Retinal pigment epithelial cell (primary cell): ENCODE results near the gene SEMA4B.

Experiments used
- DNase-seq: peaks from one replicate; pipeline ENCODE4 v3.0.0-alpha.2; 2010; ENCODE audit warnings: low read depth
- H3K4me3 ChIP-seq: 2 replicates; pipeline ENCODE4 v1.5.1; 2011; ENCODE audit warnings: mild to moderate bottlenecking, low read length, control low read depth, moderate library complexity
- TF ChIP-seq, protein P1 (sequence below): conservative IDR thresholded peaks from 2 replicates; pipeline ENCODE4 v1.5.1; 2011; ENCODE audit warnings: low read depth, low read length, control low read depth, inconsistent platforms

Gene SEMA4B, protein sequence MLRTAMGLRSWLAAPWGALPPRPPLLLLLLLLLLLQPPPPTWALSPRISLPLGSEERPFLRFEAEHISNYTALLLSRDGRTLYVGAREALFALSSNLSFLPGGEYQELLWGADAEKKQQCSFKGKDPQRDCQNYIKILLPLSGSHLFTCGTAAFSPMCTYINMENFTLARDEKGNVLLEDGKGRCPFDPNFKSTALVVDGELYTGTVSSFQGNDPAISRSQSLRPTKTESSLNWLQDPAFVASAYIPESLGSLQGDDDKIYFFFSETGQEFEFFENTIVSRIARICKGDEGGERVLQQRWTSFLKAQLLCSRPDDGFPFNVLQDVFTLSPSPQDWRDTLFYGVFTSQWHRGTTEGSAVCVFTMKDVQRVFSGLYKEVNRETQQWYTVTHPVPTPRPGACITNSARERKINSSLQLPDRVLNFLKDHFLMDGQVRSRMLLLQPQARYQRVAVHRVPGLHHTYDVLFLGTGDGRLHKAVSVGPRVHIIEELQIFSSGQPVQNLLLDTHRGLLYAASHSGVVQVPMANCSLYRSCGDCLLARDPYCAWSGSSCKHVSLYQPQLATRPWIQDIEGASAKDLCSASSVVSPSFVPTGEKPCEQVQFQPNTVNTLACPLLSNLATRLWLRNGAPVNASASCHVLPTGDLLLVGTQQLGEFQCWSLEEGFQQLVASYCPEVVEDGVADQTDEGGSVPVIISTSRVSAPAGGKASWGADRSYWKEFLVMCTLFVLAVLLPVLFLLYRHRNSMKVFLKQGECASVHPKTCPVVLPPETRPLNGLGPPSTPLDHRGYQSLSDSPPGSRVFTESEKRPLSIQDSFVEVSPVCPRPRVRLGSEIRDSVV

GRCh38 chr15:90201130-90201943, at the start of gene SEMA4B:
Gene SEMA4B (plus strand): TSS chr15:90201330. CDS start chr15:90201579, 249 bp downstream.
- TF ChIP-seq, protein P1, sequence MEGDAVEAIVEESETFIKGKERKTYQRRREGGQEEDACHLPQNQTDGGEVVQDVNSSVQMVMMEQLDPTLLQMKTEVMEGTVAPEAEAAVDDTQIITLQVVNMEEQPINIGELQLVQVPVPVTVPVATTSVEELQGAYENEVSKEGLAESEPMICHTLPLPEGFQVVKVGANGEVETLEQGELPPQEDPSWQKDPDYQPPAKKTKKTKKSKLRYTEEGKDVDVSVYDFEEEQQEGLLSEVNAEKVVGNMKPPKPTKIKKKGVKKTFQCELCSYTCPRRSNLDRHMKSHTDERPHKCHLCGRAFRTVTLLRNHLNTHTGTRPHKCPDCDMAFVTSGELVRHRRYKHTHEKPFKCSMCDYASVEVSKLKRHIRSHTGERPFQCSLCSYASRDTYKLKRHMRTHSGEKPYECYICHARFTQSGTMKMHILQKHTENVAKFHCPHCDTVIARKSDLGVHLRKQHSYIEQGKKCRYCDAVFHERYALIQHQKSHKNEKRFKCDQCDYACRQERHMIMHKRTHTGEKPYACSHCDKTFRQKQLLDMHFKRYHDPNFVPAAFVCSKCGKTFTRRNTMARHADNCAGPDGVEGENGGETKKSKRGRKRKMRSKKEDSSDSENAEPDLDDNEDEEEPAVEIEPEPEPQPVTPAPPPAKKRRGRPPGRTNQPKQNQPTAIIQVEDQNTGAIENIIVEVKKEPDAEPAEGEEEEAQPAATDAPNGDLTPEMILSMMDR: no peak
- DNase-seq: no peak
- peak within 1 kb of the TSS; percentile 79 for H3K4me3 ChIP-seq

- TF ChIP-seq, protein P1: no peak
- DNase-seq: no peak
- no peak overlapping the region for H3K4me3 ChIP-seq
These were observed 49.0 kb upstream of the SEMA4B start for GRCh38 chr15:90151989-90152645.

DNA sequence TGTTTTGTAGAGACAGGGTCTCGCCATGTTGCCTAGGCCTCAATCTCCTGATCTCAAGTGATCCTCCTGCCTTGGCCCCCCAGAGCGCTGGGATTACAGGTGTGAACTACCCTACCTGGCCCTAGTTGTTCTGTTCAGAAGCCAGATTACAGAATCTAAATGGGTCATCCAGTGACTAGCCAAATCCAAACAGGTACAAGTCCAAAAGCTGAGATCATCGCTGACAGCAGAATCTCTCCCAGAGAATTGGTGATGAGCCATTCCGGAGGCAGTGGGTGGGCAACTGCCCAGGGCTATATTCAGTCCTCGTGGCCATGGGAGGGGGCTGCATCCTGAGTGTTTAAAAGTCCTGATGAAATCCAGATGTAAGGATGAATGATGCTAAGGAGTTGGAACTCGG, 47.5 kb upstream of the SEMA4B start:
- DNase-seq: no peak
- TF ChIP-seq, protein P1: no peak
- no peak overlapping the region for H3K4me3 ChIP-seq

DNA sequence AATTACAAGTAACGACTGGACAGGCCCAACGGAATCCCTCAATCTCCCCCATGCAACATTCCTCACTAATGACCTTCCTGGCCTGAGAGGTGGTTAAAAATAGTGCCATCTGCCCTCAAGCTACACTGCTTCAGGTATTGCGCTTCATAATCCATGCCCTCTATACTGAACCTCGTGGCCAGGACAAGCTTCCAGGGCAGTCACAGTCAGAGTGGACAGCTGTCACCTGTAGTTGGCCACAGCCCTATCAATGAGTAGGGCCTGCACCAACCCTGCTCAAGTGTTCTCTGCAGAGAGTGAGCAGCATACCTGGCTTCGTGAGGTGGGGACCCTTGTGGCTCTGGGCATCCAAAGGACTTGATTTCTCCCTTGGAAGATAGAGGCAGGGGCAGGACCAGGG, 46.9 kb upstream of the SEMA4B start:
- H3K4me3 ChIP-seq: no peak overlapping the region
- TF ChIP-seq, protein P1: no peak
- DNase-seq: no peak

DNA sequence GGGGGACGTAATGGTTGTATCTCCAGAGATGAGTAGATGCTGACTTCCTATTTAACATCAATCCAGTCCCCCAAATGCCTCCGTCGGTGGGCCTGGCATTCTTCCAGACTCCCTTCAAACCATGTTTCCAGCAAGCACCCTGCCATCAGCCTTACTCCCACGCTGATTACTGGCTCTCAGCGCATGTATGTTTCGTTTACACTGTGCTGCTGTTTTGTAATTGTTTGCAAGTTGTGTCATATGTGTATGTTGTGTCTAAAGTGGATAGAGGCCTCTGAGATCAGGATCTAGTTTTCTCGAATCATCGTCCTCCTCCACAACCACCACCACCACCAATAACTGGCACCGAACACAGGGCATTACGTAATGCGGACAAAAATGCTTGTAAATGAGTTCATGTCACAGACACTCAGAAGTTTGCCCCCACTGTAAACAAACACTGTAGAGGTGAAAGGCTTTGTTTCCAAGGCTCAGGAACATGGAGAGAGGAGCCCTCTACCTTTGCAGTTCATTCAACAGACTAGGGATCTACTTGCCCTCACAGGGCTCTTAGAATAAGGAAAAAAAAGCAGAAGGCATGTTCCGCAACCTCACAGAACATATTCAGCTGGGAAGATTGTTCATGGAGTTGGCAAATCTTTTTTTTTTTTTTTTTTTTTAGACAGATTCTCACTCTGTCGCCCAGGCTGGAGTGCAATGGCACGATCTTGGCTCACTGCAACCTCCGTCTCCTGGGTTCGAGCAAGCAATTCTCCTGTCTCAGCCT, 46.1 kb upstream of the SEMA4B start:
- DNase-seq: no peak

More for the DNA sequence above, 46.1 kb upstream of the SEMA4B start:
- TF ChIP-seq, protein P1: no peak
- no peak overlapping the region for H3K4me3 ChIP-seq
